D341Med (cell line): ENCODE results near the gene SH2D3A.

Experiments
- DNase-seq: peaks from one replicate; pipeline ENCODE4 v3.0.0; 2012; ENCODE audit warnings: low spot score

SH2D3A gene

DNA sequence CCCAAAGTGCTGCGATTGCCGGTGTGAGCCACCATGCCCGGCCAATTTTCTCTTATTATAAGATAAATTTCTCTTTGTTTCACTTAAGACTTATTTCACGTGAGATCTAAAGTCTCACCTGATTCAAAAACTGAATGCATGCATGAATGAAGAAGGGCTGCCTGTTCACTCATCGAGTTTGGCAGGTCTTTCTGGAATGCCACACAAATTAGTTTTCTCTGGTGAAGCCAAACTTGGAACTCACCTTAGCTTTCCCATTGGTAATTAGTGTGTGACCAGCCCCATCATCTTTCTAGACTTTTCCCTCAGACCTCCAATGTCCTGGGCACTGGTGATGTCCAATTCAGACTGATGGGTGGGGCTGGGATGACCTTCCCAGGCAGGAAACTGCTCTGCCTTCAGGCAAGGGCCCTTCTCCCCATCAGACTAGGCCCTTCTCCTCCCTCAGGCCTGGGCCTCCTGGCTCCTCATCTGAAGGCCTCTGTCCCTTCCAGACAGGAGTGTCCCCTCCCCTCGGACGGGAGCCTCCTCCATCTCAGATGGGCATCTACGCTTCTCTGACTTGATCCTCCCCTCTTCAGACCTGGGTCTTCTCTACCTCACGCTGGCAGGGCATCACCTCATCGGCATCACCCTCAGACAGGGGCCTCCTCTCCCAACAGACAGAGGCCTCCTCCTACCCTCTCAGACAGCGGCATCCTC lies 61.2 kb downstream of the SH2D3A start:
- no peak for DNase-seq
